Heart left ventricle (tissue), 16 donors: ENCODE measurements around the gene GSG1L2. TPM values are rescaled to one million over a fixed set of nuclear protein-coding genes. Genes with fewer than 3 reads are reported as not detected.
A peak's percentile ranks its signal among the peaks of the same experiment; 100 is the strongest.

Source experiments
- ATAC-seq, 4 donors: fragments of 200-7000 bp; cut with Tn5 transposase; one replicate each; pipeline ENCODE4 v1.9.1; 2020 to 2022; ENCODE audit warnings: moderate library complexity in 4 of 4, mild to moderate bottlenecking in 3 of 4, moderate number of reproducible peaks in 1 of 4
- DNase-seq, 5 donors: peaks; one replicate each; pipeline ENCODE4 v3.0.0-alpha.2; 2020
- H3K27ac ChIP-seq, 12 donors: fragments of 200-600 bp; sonication (generic) in 4 of 12; one replicate each; pipeline versions ENCODE4 v1.5.0 to v1.8.0; 2016 to 2022; ENCODE audit warnings: mild to moderate bottlenecking in 2 of 12
- H3K27me3 ChIP-seq, 9 donors: fragments of 200-600 bp; sonication (generic) in 2 of 9; one replicate each; pipeline versions ENCODE4 v1.5.1 to v1.8.0; 2016 to 2022; ENCODE audit warnings: mild to moderate bottlenecking in 3 of 9
- H3K36me3 ChIP-seq, 9 donors: fragments of 200-600 bp; sonication (generic) in 2 of 9; one replicate each; pipeline versions ENCODE4 v1.5.0 to v1.8.0; 2018 to 2022; ENCODE audit warnings: mild to moderate bottlenecking in 2 of 9
- H3K4me1 ChIP-seq, 12 donors: fragments of 200-600 bp; sonication (generic) in 4 of 12; one replicate each; pipeline versions ENCODE4 v1.5.0 to v1.8.0; 2016 to 2022; ENCODE audit warnings: mild to moderate bottlenecking in 3 of 12
- H3K4me3 ChIP-seq, 12 donors: fragments of 200-600 bp; sonication (generic) in 4 of 12; one replicate each; pipeline versions ENCODE4 v1.5.0 to v1.8.0; 2017 to 2022; ENCODE audit warnings: mild to moderate bottlenecking in 9 of 12, moderate library complexity in 4 of 12
- H3K9me3 ChIP-seq, 12 donors: fragments of 200-600 bp; sonication (generic) in 4 of 12; one replicate each; pipeline versions ENCODE4 v1.5.0 to v1.8.0; 2016 to 2022; ENCODE audit warnings: mild to moderate bottlenecking in 1 of 12
- POLR2A ChIP-seq, 2 donors: fragments of 450-650 bp; IDR thresholded peaks; one replicate each; pipeline ENCODE4 v1.6.1; 2017; ENCODE audit warnings: antibody characterized with exemption in 2 of 2, mild to moderate bottlenecking in 2 of 2, moderate library complexity in 2 of 2
- WGBS, 4 donors: extraction: QIAGEN DNeasy Blood & Tissue Kit in 2 of 4; methylation state at CpG; one replicate each; pipeline versions ENCODE4 v1.1.5 to v1.1.7; 2013 to 2018; 5-methylcytosine and 5-hydroxymethylcytosine counted together
- intact Hi-C, 10 donors: fragments of 100-400 bp; cut with DNase I; formaldehyde crosslinking; loops; one replicate each; pipeline versions ENCODE4 v1.11.1 to v1.14.2; 2022
- polyA plus RNA-seq, 2 donors: library from polyadenylated mRNA; stranded (reverse); fragments of 200-250 nt; gene quantifications; one replicate each; pipeline ENCODE4 v1.2.3, GENCODE V29; 2013
- total RNA-seq, 9 donors: library from RNA; depleted of rRNA in 2 of 9; stranded (reverse); fragments of >200 nt in 2 of 9; fragmentation: NEBNext Ultra II Directional in 3 of 9; extraction: Animal tissue kit (Norgen Biotek cat#: 25700) in 3 of 9; gene quantifications; one replicate each; pipeline versions ENCODE4 v1.1.0 to v1.2.4, GENCODE V29; 2016 to 2023
- TF ChIP-seq, protein P1 (sequence below), 12 donors: fragments of 200-600 bp; sonication (generic) in 4 of 12; IDR thresholded peaks; one replicate each; pipeline versions ENCODE4 v1.5.0 to v1.8.0; 2018 to 2022; ENCODE audit warnings: antibody characterized with exemption in 12 of 12, mild to moderate bottlenecking in 5 of 12
- donor health status: ischemic (EF 13 %, LVEDD 7.1; RV severe dilation, severe dysfunction).
- donor health status: healthy with polysubstance abuse.
- donor health status: DM: no; HTN: yes; CAD: no.
- donor health status: DM: no; HTN: no; CAD: no.
- donor health status: ischemic (EF 25% LVEDD 6.9; RV normal size, moderate dysfunction).
- donor health status: ischemic (EF 25% LVEDD 5.7; RV mildly dilated, moderate dysfunction).
- donor health status: healthy.
- donor health status: DM: yes; HTN: yes; CAD: no.
- donor health status: ischemic (EF 35%, LVEDD 5.7; RV mildly dilated, moderate dysfunction).
- donor health status: nonischemic (EF 11% LVEDD 7.7; RV severe dilation, severe dysfunction).
- donor health status: DM: yes; HTN: yes; CAD: no.
- donor health status: PGD.
- donor health status: ischemic (EF 29% LVEDD 5.4; RV normal size, mild dysfunction).
- donor health status: nonischemic (EF 23%, LVEDD 6.1; RV moderate dilation, normal function).

Gene GSG1L2
- total and polyA plus RNA-seq, 11 donors = not detected

DNA sequence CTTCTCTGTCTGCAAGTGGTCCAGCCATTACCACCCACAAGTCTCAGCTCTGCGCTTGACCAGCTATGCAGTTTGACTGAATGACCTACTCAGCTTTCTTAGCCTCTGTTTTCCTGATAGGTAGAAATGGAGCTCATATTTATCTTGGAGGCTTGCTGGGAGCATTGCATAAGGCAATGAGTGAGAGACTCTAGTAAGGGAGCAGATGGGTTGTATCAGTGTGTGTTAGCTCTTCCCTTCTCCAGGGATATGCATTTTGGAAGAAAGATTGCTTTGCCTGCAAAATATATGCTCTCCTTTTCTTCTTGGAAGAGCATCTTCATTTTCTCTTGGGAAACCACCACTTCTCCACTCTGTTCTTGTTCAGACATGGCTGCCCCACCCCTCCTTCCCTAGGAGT lies 56.6 kb downstream of the GSG1L2 start:
- H3K9me3 ChIP-seq = no peaks in the 10 kb centered on the region
- no peak overlapping the region for H3K4me3 ChIP-seq
- peaks cover 0 to 26% (median 0%) of the 10 kb centered on the region in 9 donors for H3K27me3 ChIP-seq
- intact Hi-C loops = loop anchor here in 3 of 10 donors (5.0 kb wide), 1 partner anchor 38 kb away; no protein-coding TSS in a partner anchor
- peaks cover 0 to 4% (median 0%) of the 10 kb centered on the region in 12 donors for H3K4me1 ChIP-seq
- no peak overlapping the region for H3K27ac ChIP-seq
- TF ChIP-seq, protein P1, sequence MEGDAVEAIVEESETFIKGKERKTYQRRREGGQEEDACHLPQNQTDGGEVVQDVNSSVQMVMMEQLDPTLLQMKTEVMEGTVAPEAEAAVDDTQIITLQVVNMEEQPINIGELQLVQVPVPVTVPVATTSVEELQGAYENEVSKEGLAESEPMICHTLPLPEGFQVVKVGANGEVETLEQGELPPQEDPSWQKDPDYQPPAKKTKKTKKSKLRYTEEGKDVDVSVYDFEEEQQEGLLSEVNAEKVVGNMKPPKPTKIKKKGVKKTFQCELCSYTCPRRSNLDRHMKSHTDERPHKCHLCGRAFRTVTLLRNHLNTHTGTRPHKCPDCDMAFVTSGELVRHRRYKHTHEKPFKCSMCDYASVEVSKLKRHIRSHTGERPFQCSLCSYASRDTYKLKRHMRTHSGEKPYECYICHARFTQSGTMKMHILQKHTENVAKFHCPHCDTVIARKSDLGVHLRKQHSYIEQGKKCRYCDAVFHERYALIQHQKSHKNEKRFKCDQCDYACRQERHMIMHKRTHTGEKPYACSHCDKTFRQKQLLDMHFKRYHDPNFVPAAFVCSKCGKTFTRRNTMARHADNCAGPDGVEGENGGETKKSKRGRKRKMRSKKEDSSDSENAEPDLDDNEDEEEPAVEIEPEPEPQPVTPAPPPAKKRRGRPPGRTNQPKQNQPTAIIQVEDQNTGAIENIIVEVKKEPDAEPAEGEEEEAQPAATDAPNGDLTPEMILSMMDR (IDR thresholded peaks at IDR 0.05) = no peak
- TF ChIP-seq POLR2A (IDR thresholded peaks at IDR 0.05) = no peak
- WGBS, 4 donors = 70 to 94% (median 87%) methylated on average over 1 of the region's 1 CpG
- no peak for DNase-seq
- H3K36me3 ChIP-seq = no peaks in the 10 kb centered on the region
- ATAC-seq = peak in 3 of 4 donors; percentile 58 to 70 (median 65)

DNA sequence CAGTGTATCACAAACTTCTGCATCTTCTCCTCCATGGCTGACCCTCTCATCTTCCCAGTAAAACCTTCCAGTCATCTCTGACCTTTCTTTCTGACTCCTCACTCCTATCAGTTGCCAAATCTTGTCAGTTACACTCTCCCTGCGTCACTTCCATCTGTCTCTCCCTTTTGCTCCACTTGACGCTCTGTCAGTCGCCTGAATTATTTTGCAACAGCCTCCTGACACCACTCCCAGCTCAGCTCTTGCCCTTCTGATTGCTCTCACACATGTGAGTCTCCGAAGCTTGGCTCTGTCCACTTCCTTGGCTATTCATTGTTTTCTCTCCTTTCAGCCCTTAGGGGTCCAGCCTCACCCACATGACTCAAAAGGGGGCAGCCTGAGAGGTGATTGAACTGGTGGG lies 58.2 kb downstream of the GSG1L2 start:
- DNase-seq = no peak
- H3K27me3 ChIP-seq = peaks cover 0 to 21% (median 0%) of the 10 kb centered on the region in 9 donors
- no peaks in the 10 kb centered on the region for H3K9me3 ChIP-seq
- peak in 2 of 4 donors; percentile 45 to 49 for ATAC-seq
- H3K4me3 ChIP-seq = no peak overlapping the region
- no peaks in the 10 kb centered on the region for H3K36me3 ChIP-seq
- 39 to 44% (median 42%) methylated on average over 4 of the region's 4 CpGs for WGBS, 4 donors
- H3K4me1 ChIP-seq = peaks cover 0 to 4% (median 0%) of the 10 kb centered on the region in 12 donors
- intact Hi-C loops = no loop called here
- no peak overlapping the region for H3K27ac ChIP-seq
- no peak for TF ChIP-seq POLR2A (IDR thresholded peaks at IDR 0.05)
- TF ChIP-seq, protein P1 (IDR thresholded peaks at IDR 0.05) = no peak

DNA sequence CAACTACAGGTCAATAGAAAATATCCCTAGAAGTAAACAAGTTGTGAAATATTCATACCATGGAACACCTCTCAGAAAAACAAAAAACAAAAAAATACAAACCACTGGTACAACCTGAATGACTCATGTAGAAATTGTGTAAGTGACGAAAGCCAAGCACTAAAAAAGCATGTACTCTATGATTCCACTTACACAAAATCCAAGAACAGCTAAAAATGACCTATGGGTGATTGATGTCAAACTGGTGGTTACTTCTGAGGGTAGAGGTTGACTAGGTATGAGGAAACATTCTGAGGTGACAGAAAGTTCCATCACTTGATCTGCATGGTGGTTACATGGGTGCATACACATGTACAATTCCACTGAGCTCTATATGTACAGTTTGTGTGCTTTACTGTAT lies 61.6 kb downstream of the GSG1L2 start:
- no peak for DNase-seq
- no peaks in the 10 kb centered on the region for H3K4me1 ChIP-seq
- H3K9me3 ChIP-seq = no peaks in the 10 kb centered on the region
- H3K27ac ChIP-seq = no peak overlapping the region
- no peaks in the 10 kb centered on the region for H3K36me3 ChIP-seq
- 83 to 95% (median 87%) methylated on average over 1 of the region's 1 CpG for WGBS, 4 donors
- no peak overlapping the region for H3K4me3 ChIP-seq
- H3K27me3 ChIP-seq = peaks cover 0 to 13% (median 0%) of the 10 kb centered on the region in 9 donors
- no peak for TF ChIP-seq POLR2A (IDR thresholded peaks at IDR 0.05)
- TF ChIP-seq, protein P1 (IDR thresholded peaks at IDR 0.05) = no peak
- intact Hi-C loops = no loop called here
- ATAC-seq = no peak

DNA sequence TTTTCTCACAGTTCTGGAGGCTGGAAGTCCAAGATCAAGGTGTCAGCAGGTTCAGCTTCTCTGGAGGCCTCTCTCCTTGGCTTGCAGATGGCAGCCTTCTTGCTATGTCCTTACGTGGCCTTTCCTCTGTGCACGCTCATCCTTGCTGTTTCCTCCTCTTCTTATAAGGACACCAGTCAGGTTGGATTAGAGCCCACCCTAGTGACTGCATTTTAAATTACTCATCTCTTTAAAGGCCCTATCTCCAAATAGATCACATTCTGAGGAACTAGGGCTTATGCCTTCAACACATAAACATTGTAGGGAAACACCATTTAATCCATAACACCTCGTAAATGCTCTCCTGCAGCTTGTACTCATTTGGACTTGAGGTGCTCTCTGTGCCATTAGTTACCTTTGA lies 66.8 kb downstream of the GSG1L2 start:
- intact Hi-C loops = no loop called here
- no peak for ATAC-seq
- H3K27me3 ChIP-seq = peaks cover 0 to 26% (median 0%) of the 10 kb centered on the region in 9 donors
- no peaks in the 10 kb centered on the region for H3K9me3 ChIP-seq
- 76 to 80% (median 78%) methylated on average over 3 of the region's 3 CpGs for whole genome bisulfite sequencing, 4 donors
- DNase-seq = no peak
- peaks cover 0 to 1% (median 0%) of the 10 kb centered on the region in 12 donors for H3K4me1 ChIP-seq
- no peak overlapping the region for H3K4me3 ChIP-seq
- no peaks in the 10 kb centered on the region for H3K36me3 ChIP-seq
- TF ChIP-seq, protein P1 (IDR thresholded peaks at IDR 0.05) = no peak
- TF ChIP-seq POLR2A (IDR thresholded peaks at IDR 0.05) = no peak
- H3K27ac ChIP-seq = no peak overlapping the region

Other genes starting within 250 kb of the GSG1L2 start
- gene STX8, start 246.3 kb downstream of the GSG1L2 start, total RNA-seq = 10 to 100 TPM; 51.9 to 86.0 (median 62.3) TPM
- gene STX8, start 246.3 kb downstream of the GSG1L2 start, polyA plus RNA-seq = 10 to 100 TPM; 43.2 to 85.7 TPM
- under 1 TPM in 1 of 9 donors, not detected in 8; 0.87 TPM for gene CFAP52, start 245.4 kb downstream of the GSG1L2 start, total RNA-seq
- not detected for gene CFAP52, start 245.4 kb downstream of the GSG1L2 start, polyA plus RNA-seq
- gene USP43, start 176.6 kb downstream of the GSG1L2 start, total RNA-seq = under 1 TPM in 3 of 9 donors, not detected in 6; 0.12 to 0.41 (median 0.16) TPM
- gene USP43, start 176.6 kb downstream of the GSG1L2 start, polyA plus RNA-seq = under 1 TPM in 1 of 2 donors, not detected in 1; 0.01 TPM
- 10 to 100 TPM in 8 of 9 donors, 1 to 10 TPM in 1; 1.8 to 71.2 (median 23.4) TPM for gene DHRS7C, start 30.5 kb downstream of the GSG1L2 start, total RNA-seq
- 10 to 100 TPM; 11.3 to 38.6 TPM for gene DHRS7C, start 30.5 kb downstream of the GSG1L2 start, polyA plus RNA-seq
- under 1 TPM in 6 of 9 donors, not detected in 3; 0.05 to 0.91 (median 0.15) TPM for gene GLP2R, start 3.8 kb upstream of the GSG1L2 start, total RNA-seq
- gene GLP2R, start 3.8 kb upstream of the GSG1L2 start, polyA plus RNA-seq = under 1 TPM; 0.07 to 0.19 TPM
- 1 to 10 TPM in 1 of 9 donors, under 1 TPM in 6, not detected in 2; 0.09 to 1.2 (median 0.27) TPM for gene RCVRN, start 83.2 kb upstream of the GSG1L2 start, total RNA-seq
- under 1 TPM; 0.15 to 0.19 TPM for gene RCVRN, start 83.2 kb upstream of the GSG1L2 start, polyA plus RNA-seq